Stomach (tissue), 8 donors: ENCODE data around the gene LCE6A. TPM values are rescaled to one million over a fixed set of nuclear protein-coding genes. Genes with fewer than 3 reads are reported as not detected.

ENCODE experiments used
- polyA plus RNA-seq, 3 donors: library from polyadenylated mRNA; stranded (reverse); fragments of 200-250 nt; gene quantifications; one replicate each; pipeline ENCODE4 v1.2.3, GENCODE V29; 2013
- total RNA-seq, 5 donors: library from RNA; depleted of rRNA; stranded (reverse); fragments of >200 nt; gene quantifications; one replicate each; pipeline versions ENCODE4 v1.1.0 to v1.2.3, GENCODE V29; 2014 to 2016
- donor health status: healthy with polysubstance abuse.
- donor health status: Bipolar disorder and iron deficiency.
- donor health status: healthy.

Gene LCE6A
- total and polyA plus RNA-seq, 8 donors: not detected

Other genes starting within 250 kb of the LCE6A start
- gene LCE3C, start 242.6 kb upstream of the LCE6A start, total RNA-seq: not detected
- not detected for gene LCE3C, start 242.6 kb upstream of the LCE6A start, polyA plus RNA-seq
- gene LCE3B, start 229.0 kb upstream of the LCE6A start, total RNA-seq: not detected
- not detected for gene LCE3B, start 229.0 kb upstream of the LCE6A start, polyA plus RNA-seq
- not detected for gene LCE3A, start 219.8 kb upstream of the LCE6A start, total RNA-seq
- gene LCE3A, start 219.8 kb upstream of the LCE6A start, polyA plus RNA-seq: not detected
- gene LCE2D, start 179.5 kb upstream of the LCE6A start, total RNA-seq: not detected
- gene LCE2D, start 179.5 kb upstream of the LCE6A start, polyA plus RNA-seq: not detected
- gene LCE2C, start 167.6 kb upstream of the LCE6A start, total RNA-seq: not detected
- not detected for gene LCE2C, start 167.6 kb upstream of the LCE6A start, polyA plus RNA-seq
- gene LCE2B, start 156.7 kb upstream of the LCE6A start, total RNA-seq: not detected
- gene LCE2B, start 156.7 kb upstream of the LCE6A start, polyA plus RNA-seq: not detected
- not detected for gene LCE2A, start 144.5 kb upstream of the LCE6A start, total RNA-seq
- not detected for gene LCE2A, start 144.5 kb upstream of the LCE6A start, polyA plus RNA-seq
- not detected for gene LCE4A, start 134.7 kb upstream of the LCE6A start, total RNA-seq
- not detected for gene LCE4A, start 134.7 kb upstream of the LCE6A start, polyA plus RNA-seq
- not detected for gene KPRP, start 84.8 kb upstream of the LCE6A start, total RNA-seq
- gene KPRP, start 84.8 kb upstream of the LCE6A start, polyA plus RNA-seq: under 1 TPM in 1 of 3 donors, not detected in 2; 0.30 TPM
- not detected for gene LCE1F, start 67.7 kb upstream of the LCE6A start, total RNA-seq
- gene LCE1F, start 67.7 kb upstream of the LCE6A start, polyA plus RNA-seq: not detected
- not detected for gene LCE1E, start 56.6 kb upstream of the LCE6A start, total RNA-seq
- gene LCE1E, start 56.6 kb upstream of the LCE6A start, polyA plus RNA-seq: not detected
- not detected for gene LCE1D, start 46.1 kb upstream of the LCE6A start, total RNA-seq
- not detected for gene LCE1D, start 46.1 kb upstream of the LCE6A start, polyA plus RNA-seq
- gene LCE1C, start 36.2 kb upstream of the LCE6A start, total RNA-seq: not detected
- gene LCE1C, start 36.2 kb upstream of the LCE6A start, polyA plus RNA-seq: under 1 TPM in 1 of 3 donors, not detected in 2; 0.23 TPM
- not detected for gene LCE1B, start 30.9 kb upstream of the LCE6A start, total RNA-seq
- not detected for gene LCE1B, start 30.9 kb upstream of the LCE6A start, polyA plus RNA-seq
- gene LCE1A, start 15.4 kb upstream of the LCE6A start, total RNA-seq: not detected
- not detected for gene LCE1A, start 15.4 kb upstream of the LCE6A start, polyA plus RNA-seq
- gene LCE7A, start 17.1 kb downstream of the LCE6A start, total RNA-seq: not detected
- gene LCE7A, start 17.1 kb downstream of the LCE6A start, polyA plus RNA-seq: not detected
- not detected for gene SMCP, start 35.5 kb downstream of the LCE6A start, total RNA-seq
- gene SMCP, start 35.5 kb downstream of the LCE6A start, polyA plus RNA-seq: not detected
- not detected for gene IVL, start 65.7 kb downstream of the LCE6A start, total RNA-seq
- 10 to 100 TPM in 1 of 3 donors, not detected in 2; 11.5 TPM for gene IVL, start 65.7 kb downstream of the LCE6A start, polyA plus RNA-seq
- gene SPRR5, start 104.3 kb downstream of the LCE6A start, total RNA-seq: not detected
- gene SPRR5, start 104.3 kb downstream of the LCE6A start, polyA plus RNA-seq: 1 to 10 TPM in 1 of 3 donors, not detected in 2; 1.0 TPM
- not detected for gene SPRR4, start 127.8 kb downstream of the LCE6A start, total RNA-seq
- gene SPRR4, start 127.8 kb downstream of the LCE6A start, polyA plus RNA-seq: not detected
- not detected for gene SPRR1A, start 141.2 kb downstream of the LCE6A start, total RNA-seq
- gene SPRR1A, start 141.2 kb downstream of the LCE6A start, polyA plus RNA-seq: 100 to 1,000 TPM in 1 of 3 donors, not detected in 2; 123 TPM
- 1 to 10 TPM in 1 of 5 donors, not detected in 4; 3.1 TPM for gene SPRR3, start 158.9 kb downstream of the LCE6A start, total RNA-seq
- 100 to 1,000 TPM in 1 of 3 donors, 10 to 100 TPM in 1, not detected in 1; 12.8 to 932 TPM for gene SPRR3, start 158.9 kb downstream of the LCE6A start, polyA plus RNA-seq
- gene SPRR1B, start 188.3 kb downstream of the LCE6A start, total RNA-seq: not detected
- 100 to 1,000 TPM in 1 of 3 donors, 1 to 10 TPM in 1, not detected in 1; 6.1 to 122 TPM for gene SPRR1B, start 188.3 kb downstream of the LCE6A start, polyA plus RNA-seq
- not detected for gene SPRR2D, start 198.3 kb downstream of the LCE6A start, total RNA-seq
- 10 to 100 TPM in 1 of 3 donors, not detected in 2; 68.2 TPM for gene SPRR2D, start 198.3 kb downstream of the LCE6A start, polyA plus RNA-seq
- gene SPRR2A, start 214.7 kb downstream of the LCE6A start, total RNA-seq: not detected
- 100 to 1,000 TPM in 1 of 3 donors, 1 to 10 TPM in 2; 1.9 to 190 (median 2.7) TPM for gene SPRR2A, start 214.7 kb downstream of the LCE6A start, polyA plus RNA-seq
- gene SPRR2B, start 228.8 kb downstream of the LCE6A start, total RNA-seq: not detected
- under 1 TPM in 1 of 3 donors, not detected in 2; 0.55 TPM for gene SPRR2B, start 228.8 kb downstream of the LCE6A start, polyA plus RNA-seq